PC-3 (cell line): ENCODE data around the gene CDHR1. TPM values are rescaled to one million over a fixed set of nuclear protein-coding genes. Genes with fewer than 3 reads are reported as not detected.

Experiments
- ATAC-seq: fragments of 200-7000 bp; cut with Tn5 transposase; 2 replicates; pipeline ENCODE4 v1.9.1; 2020; ENCODE audit warnings: mild to moderate bottlenecking, moderate library complexity
- BruUV-seq: library from RNA; stranded (reverse); fragments of 400-500 nt; replicated peaks from 2 replicates; lab custom pipeline; 2021; lab: Mats Ljungman, UMichigan
- CTCF ChIA-PET: fragments of 300-600 bp; sonication (Branson Sonifier 250); formaldehyde crosslinking; loops from one replicate; lab custom pipeline; 2022; ENCODE audit warnings: antibody characterized with exemption; lab: Charles Lee
- POLR2A ChIA-PET: fragments of 300-600 bp; sonication (Branson Sonifier 250); formaldehyde crosslinking; loops from one replicate; lab custom pipeline; 2022; ENCODE audit warnings: antibody characterized with exemption; ENCODE audit not compliant: unreplicated experiment; lab: Charles Lee
- DNase-seq: peaks from one replicate; pipeline ENCODE4 v3.0.0-alpha.2; 2015
- H2AFZ ChIP-seq: fragments of 300-600 bp; sonication (generic); 2 replicates; pipeline ENCODE4 v1.6.0; 2016; ENCODE audit warnings: antibody characterized with exemption, low read length
- H3F3A ChIP-seq: fragments of 300-600 bp; sonication (generic); one replicate; pipeline ENCODE4 v1.6.0; 2017; ENCODE audit warnings: antibody characterized with exemption, low read length, control low read depth, mild to moderate bottlenecking; ENCODE audit not compliant: unreplicated experiment
- H3K27ac ChIP-seq: fragments of 300-600 bp; sonication (generic); 2 replicates; pipeline ENCODE4 v1.5.1; 2016; ENCODE audit warnings: mild to moderate bottlenecking, low read length
- H3K27me3 ChIP-seq: fragments of 300-600 bp; sonication (generic); 2 replicates; pipeline ENCODE4 v1.6.1; 2016; ENCODE audit warnings: low read length, mixed read lengths
- H3K36me3 ChIP-seq: fragments of 300-600 bp; sonication (generic); 2 replicates; pipeline ENCODE4 v1.6.1; 2016; ENCODE audit warnings: low read depth, mixed run types, low read length, mixed read lengths
- H3K4me1 ChIP-seq: fragments of 300-600 bp; sonication (generic); 2 replicates; pipeline ENCODE4 v1.5.1; 2016; ENCODE audit warnings: low read length; ENCODE audit not compliant: insufficient read depth
- H3K4me2 ChIP-seq: fragments of 300-600 bp; sonication (generic); 2 replicates; pipeline ENCODE4 v1.6.0; 2016; ENCODE audit warnings: low read length
- H3K4me3 ChIP-seq: fragments of 300-600 bp; sonication (generic); 2 replicates; pipeline ENCODE4 v1.5.1; 2016; ENCODE audit warnings: mild to moderate bottlenecking, low read length, mixed read lengths
- H3K79me2 ChIP-seq: fragments of 300-600 bp; sonication (generic); 2 replicates; pipeline ENCODE4 v1.6.1; 2017; ENCODE audit warnings: low read length, mixed read lengths
- H3K9ac ChIP-seq: fragments of 300-600 bp; sonication (generic); 2 replicates; pipeline ENCODE4 v1.6.0; 2016; ENCODE audit warnings: mild to moderate bottlenecking, low read length
- H3K9me2 ChIP-seq: fragments of 300-600 bp; sonication (generic); replicated peaks from 2 replicates; pipeline ENCODE4 v1.6.1; 2016; ENCODE audit warnings: mixed run types, low read length, mixed read lengths
- H3K9me3 ChIP-seq: fragments of 300-600 bp; sonication (generic); 2 replicates; pipeline ENCODE4 v1.6.1; 2016; ENCODE audit warnings: low read length, mixed read lengths
- H4K20me1 ChIP-seq: fragments of 300-600 bp; sonication (generic); 2 replicates; pipeline ENCODE4 v1.6.1; 2016; ENCODE audit warnings: low read length, mixed read lengths
- EZH2 ChIP-seq: fragments of 300-600 bp; sonication (generic); IDR thresholded peaks from one replicate; pipeline ENCODE4 v1.6.1; 2017; ENCODE audit warnings: antibody characterized with exemption, mild to moderate bottlenecking, low read length; ENCODE audit not compliant: unreplicated experiment
- EZH2phosphoT487 ChIP-seq: fragments of 300-600 bp; sonication (generic); IDR thresholded peaks from 2 replicates; pipeline ENCODE4 v1.6.1; 2018; ENCODE audit warnings: mild to moderate bottlenecking, antibody characterized with exemption, low read length, borderline replicate concordance
- intact Hi-C: fragments of 100-400 bp; cut with micrococcal nuclease; formaldehyde crosslinking; loops from 2 replicates; pipeline ENCODE4 v1.9.0; 2023
- total RNA-seq: library from RNA; depleted of rRNA; stranded (reverse); fragments of >200 nt; gene quantifications from 2 replicates; pipeline ENCODE4 v1.2.3, GENCODE V29; 2014
- TF ChIP-seq, protein P1 (sequence below): fragments of 300-600 bp; sonication (generic); conservative IDR thresholded peaks from 2 replicates; pipeline ENCODE4 v1.5.1; 2017; ENCODE audit warnings: antibody characterized with exemption, low read depth, mild to moderate bottlenecking, low read length

Gene CDHR1
- total RNA-seq, 1 experiment from 2014 or later, result not detected

GRCh38 chr10:84202349-84202748, 8.0 kb downstream of the CDHR1 start:
- Histone ChIP-seq H3K9me2 (no peaks in the 10 kb centered on the region), H3F3A (no peaks in the 10 kb centered on the region), H3K4me1 (no peaks in the 10 kb centered on the region), H3K4me2 (no peak overlapping the region), H3K27me3 (peaks cover 30% of the 10 kb centered on the region), H4K20me1 (no peaks in the 10 kb centered on the region), H3K27ac (no peak overlapping the region), H3K9ac (no peak overlapping the region), H3K79me2 (no peaks in the 10 kb centered on the region), H3K4me3 (no peak overlapping the region), H3K36me3 (no peaks in the 10 kb centered on the region), H2AFZ (no peak overlapping the region), H3K9me3 (no peaks in the 10 kb centered on the region)
- ATAC-seq (no peak), DNase-seq (no peak)
- POLR2A ChIA-PET, result no interaction called here
- intact Hi-C loops, result no loop called here
- no TSS peak for BruUV-seq
- CTCF ChIA-PET, result no interaction called here
- TF ChIP-seq, protein P1, sequence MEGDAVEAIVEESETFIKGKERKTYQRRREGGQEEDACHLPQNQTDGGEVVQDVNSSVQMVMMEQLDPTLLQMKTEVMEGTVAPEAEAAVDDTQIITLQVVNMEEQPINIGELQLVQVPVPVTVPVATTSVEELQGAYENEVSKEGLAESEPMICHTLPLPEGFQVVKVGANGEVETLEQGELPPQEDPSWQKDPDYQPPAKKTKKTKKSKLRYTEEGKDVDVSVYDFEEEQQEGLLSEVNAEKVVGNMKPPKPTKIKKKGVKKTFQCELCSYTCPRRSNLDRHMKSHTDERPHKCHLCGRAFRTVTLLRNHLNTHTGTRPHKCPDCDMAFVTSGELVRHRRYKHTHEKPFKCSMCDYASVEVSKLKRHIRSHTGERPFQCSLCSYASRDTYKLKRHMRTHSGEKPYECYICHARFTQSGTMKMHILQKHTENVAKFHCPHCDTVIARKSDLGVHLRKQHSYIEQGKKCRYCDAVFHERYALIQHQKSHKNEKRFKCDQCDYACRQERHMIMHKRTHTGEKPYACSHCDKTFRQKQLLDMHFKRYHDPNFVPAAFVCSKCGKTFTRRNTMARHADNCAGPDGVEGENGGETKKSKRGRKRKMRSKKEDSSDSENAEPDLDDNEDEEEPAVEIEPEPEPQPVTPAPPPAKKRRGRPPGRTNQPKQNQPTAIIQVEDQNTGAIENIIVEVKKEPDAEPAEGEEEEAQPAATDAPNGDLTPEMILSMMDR, result no peak
- TF ChIP-seq EZH2phosphoT487 (no peak), EZH2 (no peak)

- Histone ChIP-seq H3K36me3 (no peaks in the 10 kb centered on the region), H3K9me2 (no peaks in the 10 kb centered on the region), H3K4me3 (no peak overlapping the region), H3K9me3 (no peaks in the 10 kb centered on the region), H3K79me2 (no peaks in the 10 kb centered on the region), H3K27ac (no peak overlapping the region), H3K4me1 (no peaks in the 10 kb centered on the region), H3K9ac (no peak overlapping the region), H4K20me1 (no peaks in the 10 kb centered on the region), H2AFZ (no peak overlapping the region), H3F3A (no peaks in the 10 kb centered on the region), H3K4me2 (no peak overlapping the region), H3K27me3 (peaks cover 23% of the 10 kb centered on the region)
- DNase-seq, result no peak
- TF ChIP-seq, protein P1, result peak; percentile 40; the same call in 1 of the 2 replicates
- TF ChIP-seq EZH2, result no peak
- no peak for ATAC-seq
- POLR2A ChIA-PET, result no interaction called here
- no TSS peak for BruUV-seq
- CTCF ChIA-PET, result no interaction called here
- intact Hi-C loops, result no loop called here
Observed at GRCh38 chr10:84204122-84204521, 9.8 kb downstream of the CDHR1 start.

DNA sequence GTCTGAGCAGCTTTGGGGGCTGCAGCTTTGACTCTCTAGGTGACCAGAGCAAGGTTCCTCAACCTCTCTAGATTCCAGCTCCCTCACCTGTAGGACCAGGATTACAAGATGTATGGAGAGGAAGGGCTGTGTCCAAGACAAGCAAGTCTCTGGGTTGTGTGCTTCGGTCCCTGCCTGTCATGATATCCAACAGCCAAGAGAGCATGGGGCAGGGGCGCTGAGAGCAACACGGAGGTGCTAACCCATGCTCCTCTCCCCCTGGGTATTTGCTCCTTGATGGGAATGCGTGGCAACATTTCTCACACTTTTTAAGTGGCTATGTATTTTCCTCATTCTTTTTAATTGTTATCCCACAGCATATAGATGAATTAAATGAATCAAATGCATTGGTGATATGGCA, 10.3 kb downstream of the CDHR1 start:
- no peaks in the 10 kb centered on the region for H4K20me1 ChIP-seq
- no peak overlapping the region for H3K9ac ChIP-seq
- H2AFZ ChIP-seq, result no peak overlapping the region
- TF ChIP-seq EZH2 (no peak), EZH2phosphoT487 (no peak)
- TF ChIP-seq, protein P1, result no peak
- H3K4me3 ChIP-seq, result no peak overlapping the region
- POLR2A ChIA-PET, result no interaction called here
- DNase-seq (no peak), ATAC-seq (no peak)
- no peaks in the 10 kb centered on the region for H3K79me2 ChIP-seq
- no peaks in the 10 kb centered on the region for H3K36me3 ChIP-seq
- H3K4me1 ChIP-seq, result no peaks in the 10 kb centered on the region
- no peak overlapping the region for H3K27ac ChIP-seq
- H3K9me2 ChIP-seq, result no peaks in the 10 kb centered on the region
- intact Hi-C loops, result no loop called here
- no TSS peak for BruUV-seq
- H3F3A ChIP-seq, result no peaks in the 10 kb centered on the region
- H3K4me2 ChIP-seq, result no peak overlapping the region
- peaks cover 18% of the 10 kb centered on the region; the same call in 1 of the 2 replicates for H3K27me3 ChIP-seq
- CTCF ChIA-PET, result interaction anchor here (0.6 kb wide), 1 partner anchor 40 kb away, joined by 4 read pairs; no protein-coding TSS in a partner anchor
- no peaks in the 10 kb centered on the region for H3K9me3 ChIP-seq
